H1 (cell line): ENCODE data around the gene SLC22A8. TPM values are rescaled to one million over a fixed set of nuclear protein-coding genes. Genes with fewer than 3 reads are reported as not detected.

Source experiments
- CTCF ChIP-seq, 3 experiments: IDR thresholded peaks; 1 replicate in 2 of 3; 2 replicates in 1 of 3; pipeline versions ENCODE4 v1.5.1 to v1.6.1; 2011; ENCODE audit warnings: low read length in 3 of 3, mild to moderate bottlenecking in 3 of 3, inconsistent platforms in 2 of 3, low read depth in 1 of 3, moderate library complexity in 1 of 3; ENCODE audit not compliant: insufficient read depth in 1 of 3; ENCODE audit errors: control extremely low read depth in 1 of 3
- MAFK ChIP-seq: IDR thresholded peaks from 2 replicates; pipeline ENCODE4 v1.6.1; 2012; ENCODE audit warnings: low read depth, mild to moderate bottlenecking, improper control_type of control experiment, low read length
- POU5F1 ChIP-seq: IDR thresholded peaks from 2 replicates; pipeline ENCODE4 v1.6.1; 2011; ENCODE audit warnings: low read depth, mild to moderate bottlenecking, low read length, moderate library complexity
- SIX5 ChIP-seq: IDR thresholded peaks from 2 replicates; pipeline ENCODE4 v1.6.1; 2011; ENCODE audit warnings: mild to moderate bottlenecking, low read depth, low read length
- SP4 ChIP-seq: IDR thresholded peaks from 2 replicates; pipeline ENCODE4 v1.6.1; 2012; ENCODE audit warnings: low read length, inconsistent platforms
- polyA plus RNA-seq, 7 experiments: library from polyadenylated mRNA; depleted of rRNA in 3 of 7; stranded (reverse) in 5 of 7; unstranded in 2 of 7; fragments of >200 nt in 5 of 7; fragments of 200-250 nt in 2 of 7; gene quantifications; 1 replicate in 5 of 7; 2 replicates in 1 of 7; 4 replicates in 1 of 7; pipeline versions ENCODE4 v1.2.1 to v1.2.3, GENCODE V29; 2011 to 2013; ENCODE audit warnings: missing spikeins in 2 of 7, mixed read lengths in 2 of 7
- total RNA-seq: library from RNA; stranded (reverse); fragmentation: NEBNext Ultra II Directional; extraction: Animal tissue kit (Norgen Biotek cat#: 25700); gene quantifications from 2 replicates; pipeline ENCODE4 v1.2.1, GENCODE V29; 2021
- TF ChIP-seq, protein P1 (sequence below): IDR thresholded peaks from 2 replicates; pipeline ENCODE4 v1.6.1; 2011; ENCODE audit warnings: low read depth, mild to moderate bottlenecking, low read length; ENCODE audit not compliant: insufficient read depth

Gene SLC22A8
- total and polyA plus RNA-seq, 2 of the 8 experiments (the other 6 are each of a cell fraction or from before 2014, with no cell fraction given): not detected

DNA sequence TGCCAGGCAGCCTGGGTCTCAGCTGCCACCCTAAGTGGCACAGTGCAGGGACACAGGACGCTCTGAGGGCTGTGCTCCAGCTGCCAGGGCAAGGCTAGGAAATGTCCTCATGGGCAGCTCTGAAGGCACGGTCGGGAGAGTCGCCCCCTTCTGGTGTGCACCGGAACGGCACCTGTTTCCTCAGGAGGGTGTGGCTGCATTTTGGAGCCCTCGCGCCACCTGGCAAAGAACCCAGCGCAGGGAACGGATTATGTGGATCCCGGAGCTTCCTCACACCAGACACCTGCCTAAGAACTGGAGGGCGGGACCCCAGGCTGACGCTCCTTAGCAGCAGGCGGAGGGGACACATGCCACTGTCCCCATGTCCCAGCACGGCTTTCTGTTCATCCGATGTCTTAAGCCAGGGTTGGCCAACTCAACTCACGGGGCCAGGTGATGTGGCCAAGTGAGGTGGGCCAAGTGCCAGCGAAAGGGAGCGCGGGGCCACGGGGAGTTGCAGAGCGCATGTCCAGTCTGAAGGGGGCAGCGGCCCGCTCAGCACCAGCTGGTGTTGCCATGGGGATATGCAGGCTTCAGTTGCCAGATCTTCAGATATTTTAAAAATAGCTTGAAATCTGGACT is 5.1 kb upstream of the SLC22A8 start (continued):
- no peak for TF ChIP-seq SIX5
- no peak for TF ChIP-seq POU5F1
- peak; percentile 94 to 99 (median 95) for TF ChIP-seq CTCF (IDR thresholded peaks at IDR 0.05; ENCODE audit: control extremely low read depth in 1 of 3, insufficient read depth in 1 of 3, low read depth in 1 of 3, low read length in 3 of 3)
- no peak; the same call in 1 of the 2 replicates for TF ChIP-seq SP4
- TF ChIP-seq, protein P1, sequence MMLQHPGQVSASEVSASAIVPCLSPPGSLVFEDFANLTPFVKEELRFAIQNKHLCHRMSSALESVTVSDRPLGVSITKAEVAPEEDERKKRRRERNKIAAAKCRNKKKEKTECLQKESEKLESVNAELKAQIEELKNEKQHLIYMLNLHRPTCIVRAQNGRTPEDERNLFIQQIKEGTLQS: no peak
- no peak for TF ChIP-seq MAFK
